A549 (cell line): ENCODE measurements around the gene APOBEC4.

Experiments
- ATOH8 ChIP-seq: fragments of 250-450 bp; sonication (Bioruptor Pico); IDR thresholded peaks from 2 replicates; pipeline ENCODE4 v1.5.0; 2020; ENCODE audit warnings: low read depth, mild to moderate bottlenecking, moderate library complexity
- CBX2 ChIP-seq: fragments of 200-600 bp; sonication (generic); IDR thresholded peaks from 2 replicates; pipeline ENCODE4 v1.6.1; 2016; ENCODE audit warnings: low read depth, mild to moderate bottlenecking, borderline replicate concordance
- CHD2 ChIP-seq: fragments of 150-350 bp; IDR thresholded peaks from 2 replicates; pipeline ENCODE4 v1.6.1; 2014; ENCODE audit warnings: low read length; ENCODE audit not compliant: partially characterized antibody
- CTCF ChIP-seq: fragments of >200 bp; sonication (Bioruptor Twin); formaldehyde crosslinking; IDR thresholded peaks from 3 replicates; pipeline ENCODE4 v1.5.1; 2016
- ELK1 ChIP-seq: fragments of 150-350 bp; IDR thresholded peaks from 2 replicates; pipeline ENCODE4 v1.6.1; 2014; ENCODE audit warnings: low read depth, mild to moderate bottlenecking, low read length
- POLR2A ChIP-seq: IDR thresholded peaks from 2 replicates; pipeline ENCODE4 v1.6.1; 2012; ENCODE audit warnings: mild to moderate bottlenecking, low read length
- SREBF2 ChIP-seq: fragments of 450-650 bp; IDR thresholded peaks from 2 replicates; pipeline ENCODE4 v1.6.1; 2014; ENCODE audit warnings: mild to moderate bottlenecking, moderate library complexity

GRCh38 chr1:183628537-183628936, 24.6 kb downstream of the APOBEC4 start:
- TF ChIP-seq CTCF (no peak), POLR2A (no peak), ATOH8 (CRISPR knock-in tag) (no peak), CHD2 (no peak), ELK1 (no peak), CBX2 (no peak), SREBF2 (no peak)
